GM18951 (cell line): Measurements from ENCODE around the gene SIPA1.

ENCODE experiments used
- POLR2A ChIP-seq: IDR thresholded peaks from 4 replicates; pipeline ENCODE4 v1.6.1; 2011; ENCODE audit warnings: mild to moderate bottlenecking; ENCODE audit not compliant: insufficient read length, insufficient read depth; ENCODE audit errors: extremely low read depth
- in situ Hi-C: fragments of 300-500 bp; cut with MboI; formaldehyde crosslinking; loops from one replicate; pipeline ENCODE4 v1.12.0; 2022; ENCODE audit warnings: low sequenced_read_pairs, mixed read lengths, inconsistent platforms; ENCODE audit not compliant: unreplicated experiment

Gene SIPA1

DNA sequence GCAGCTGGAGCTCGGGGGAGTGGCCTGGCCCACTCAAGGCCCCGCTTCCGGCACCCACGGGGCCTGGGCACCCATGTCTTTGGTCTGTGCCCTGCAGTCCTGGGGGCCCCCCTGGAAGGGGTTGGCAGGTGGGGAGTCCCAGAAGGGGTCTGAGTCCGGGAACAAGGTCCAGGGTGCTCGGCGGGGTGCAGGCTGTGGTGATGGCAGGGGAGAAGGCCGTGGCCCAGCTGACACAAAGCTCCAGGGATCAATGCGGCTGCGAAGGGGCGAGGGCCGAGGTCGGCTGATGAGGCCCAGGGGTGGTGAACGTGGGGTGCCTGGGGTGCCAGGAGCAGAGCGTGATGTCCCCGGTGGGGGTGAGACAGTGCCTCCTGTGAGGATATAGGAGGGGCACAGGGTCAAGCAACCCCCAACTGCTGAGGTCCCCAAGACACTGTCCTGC is 39.6 kb upstream of the SIPA1 start:
- no peak for TF ChIP-seq POLR2A
- in situ Hi-C loops, result no loop called here

DNA sequence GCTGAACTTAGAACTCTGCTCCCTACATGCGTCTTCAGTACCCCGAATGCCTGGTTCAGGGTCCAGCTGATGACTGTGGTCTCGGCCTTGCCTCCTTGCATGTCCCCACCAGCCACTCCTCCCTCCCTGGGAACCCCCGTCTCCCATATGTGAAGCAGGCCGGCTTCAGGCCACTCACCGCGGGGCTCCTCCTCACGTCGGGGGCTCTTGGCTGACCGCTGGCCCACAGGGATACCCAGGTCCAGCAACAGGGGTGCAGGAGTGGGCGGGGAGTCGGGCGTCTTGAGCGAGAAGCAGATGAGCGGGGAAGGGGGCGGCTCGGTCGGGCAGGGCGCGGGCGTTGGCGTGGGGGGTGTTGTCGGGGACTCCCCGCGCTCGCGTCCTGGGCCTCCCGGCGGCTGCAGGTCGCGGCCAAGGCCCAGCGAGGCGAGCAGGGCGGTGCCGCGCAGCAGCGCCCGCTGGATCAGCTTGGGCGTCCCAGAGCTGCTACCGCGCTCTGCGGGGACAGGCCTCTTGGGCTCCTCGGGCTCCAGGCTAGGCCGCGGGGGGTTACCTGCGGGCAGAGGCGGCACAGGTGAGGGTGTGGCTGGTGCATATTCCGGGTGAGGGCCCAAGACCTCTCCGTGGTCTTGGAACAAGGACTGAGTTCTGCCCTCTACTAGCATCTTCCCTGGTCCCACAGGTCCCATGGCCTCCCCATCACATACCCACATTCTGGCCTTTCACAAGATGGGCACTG is 38.5 kb upstream of the SIPA1 start:
- TF ChIP-seq POLR2A, result no peak
- in situ Hi-C loops, result no loop called here

- TF ChIP-seq POLR2A, result no peak
- in situ Hi-C loops, result no loop called here
Observed at GRCh38 chr11:65599955-65600246, 38.0 kb upstream of the SIPA1 start.

DNA sequence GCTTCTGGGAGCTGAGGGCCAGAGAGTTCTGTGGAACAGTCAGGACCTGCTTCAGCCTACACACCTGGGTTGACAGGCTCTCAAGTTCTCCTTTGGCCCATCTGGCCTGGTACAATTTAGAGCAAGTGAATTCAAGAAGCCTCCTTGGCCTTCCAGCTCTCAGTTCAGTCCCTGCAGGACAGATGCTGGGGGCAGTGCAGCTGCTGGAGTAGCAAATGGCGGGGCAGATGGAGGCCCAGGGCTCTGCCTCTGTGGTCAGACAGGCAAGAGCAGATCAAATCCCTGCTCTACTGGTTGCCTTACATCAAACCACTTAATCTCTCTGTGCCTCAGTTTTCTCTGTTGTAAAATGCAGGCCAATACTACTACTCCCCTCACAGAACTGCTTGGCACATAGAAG is 33.6 kb upstream of the SIPA1 start:
- in situ Hi-C loops, result no loop called here
- TF ChIP-seq POLR2A, result no peak

- in situ Hi-C loops, result no loop called here
- TF ChIP-seq POLR2A, result no peak
Observed at GRCh38 chr11:65606876-65607613, 30.9 kb upstream of the SIPA1 start.

DNA sequence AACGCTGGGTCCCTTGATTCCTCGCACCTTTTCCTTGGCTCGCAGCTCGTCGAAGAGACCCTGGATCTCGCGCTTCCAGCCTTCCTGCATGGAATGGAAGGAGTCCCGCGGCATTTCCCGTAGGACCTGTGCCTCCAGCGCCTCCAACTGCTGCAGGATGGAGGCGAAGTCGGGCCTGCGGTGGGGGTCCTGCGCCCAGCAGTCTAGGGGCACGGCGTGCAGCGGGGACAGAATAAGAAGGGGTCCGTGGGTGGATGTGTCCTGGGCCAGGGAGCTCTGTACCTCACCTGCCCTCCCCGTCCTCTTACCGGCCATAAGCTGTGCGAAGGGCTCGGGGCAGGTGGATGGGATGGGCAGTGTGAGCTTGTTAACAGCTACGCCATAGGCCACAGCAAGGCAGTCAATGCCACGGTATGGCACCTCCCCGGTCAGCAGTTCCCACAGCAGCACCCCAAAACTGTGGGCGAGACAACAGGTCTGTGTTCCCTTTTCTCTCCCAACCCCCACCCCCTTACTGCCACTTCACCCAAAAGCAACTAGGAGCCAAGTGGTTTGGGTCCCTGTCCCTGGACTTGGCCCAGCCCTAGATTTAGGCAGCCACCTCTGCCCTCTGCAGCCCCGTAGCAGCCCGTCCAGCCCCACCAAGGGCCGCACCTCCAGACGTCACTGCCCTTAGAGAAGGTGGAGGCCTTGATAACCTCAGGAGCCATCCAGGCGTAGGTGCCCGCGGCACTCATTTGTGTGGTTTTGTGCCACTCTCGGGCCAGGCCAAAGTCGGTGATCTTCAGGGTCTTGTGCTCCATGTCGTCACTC is 30.1 kb upstream of the SIPA1 start:
- no peak for TF ChIP-seq POLR2A
- in situ Hi-C loops, result no loop called here

DNA sequence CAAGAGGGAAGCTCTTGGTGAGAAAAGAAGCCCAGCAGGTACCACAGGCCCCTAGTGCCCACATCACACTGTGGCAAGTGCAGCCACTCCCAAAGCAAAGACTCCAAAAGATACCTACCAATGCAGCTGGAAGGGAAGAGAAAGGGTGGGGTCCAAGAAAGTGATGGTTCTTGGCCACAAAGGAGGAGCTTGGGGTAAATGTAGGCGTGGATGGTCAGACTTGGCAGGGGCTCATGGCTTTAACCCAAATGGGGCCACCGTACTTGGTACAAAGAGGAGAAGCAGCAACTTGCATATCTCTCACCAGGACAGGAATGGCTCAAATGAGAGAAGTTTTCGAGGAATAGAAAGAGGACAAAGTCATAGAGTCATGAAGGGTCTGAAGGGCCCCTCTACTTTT is 28.7 kb upstream of the SIPA1 start:
- TF ChIP-seq POLR2A, result no peak
- in situ Hi-C loops, result no loop called here

DNA sequence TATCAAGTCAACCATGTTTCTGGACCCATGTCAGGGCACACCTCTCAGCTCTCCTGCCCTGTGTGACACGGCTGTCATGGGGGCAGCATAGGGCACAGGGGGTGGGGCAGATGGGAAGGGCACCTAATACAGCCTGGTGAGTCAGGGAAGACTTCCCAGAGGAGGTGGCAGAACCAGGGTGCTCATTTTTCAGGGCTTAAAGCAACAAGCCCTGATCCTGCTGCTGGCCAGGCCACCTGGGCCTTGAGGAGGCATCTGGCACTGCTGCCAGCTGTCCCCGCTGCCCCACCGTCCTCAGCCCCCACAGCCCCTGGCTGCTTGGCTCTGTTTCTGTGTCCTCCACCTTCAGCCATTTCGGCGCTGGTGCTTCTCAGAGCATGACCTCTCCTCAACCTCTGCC is 28.2 kb upstream of the SIPA1 start:
- TF ChIP-seq POLR2A, result no peak
- in situ Hi-C loops, result no loop called here

- no peak for TF ChIP-seq POLR2A
Observed at GRCh38 chr11:65610404-65610803, 27.5 kb upstream of the SIPA1 start.

DNA sequence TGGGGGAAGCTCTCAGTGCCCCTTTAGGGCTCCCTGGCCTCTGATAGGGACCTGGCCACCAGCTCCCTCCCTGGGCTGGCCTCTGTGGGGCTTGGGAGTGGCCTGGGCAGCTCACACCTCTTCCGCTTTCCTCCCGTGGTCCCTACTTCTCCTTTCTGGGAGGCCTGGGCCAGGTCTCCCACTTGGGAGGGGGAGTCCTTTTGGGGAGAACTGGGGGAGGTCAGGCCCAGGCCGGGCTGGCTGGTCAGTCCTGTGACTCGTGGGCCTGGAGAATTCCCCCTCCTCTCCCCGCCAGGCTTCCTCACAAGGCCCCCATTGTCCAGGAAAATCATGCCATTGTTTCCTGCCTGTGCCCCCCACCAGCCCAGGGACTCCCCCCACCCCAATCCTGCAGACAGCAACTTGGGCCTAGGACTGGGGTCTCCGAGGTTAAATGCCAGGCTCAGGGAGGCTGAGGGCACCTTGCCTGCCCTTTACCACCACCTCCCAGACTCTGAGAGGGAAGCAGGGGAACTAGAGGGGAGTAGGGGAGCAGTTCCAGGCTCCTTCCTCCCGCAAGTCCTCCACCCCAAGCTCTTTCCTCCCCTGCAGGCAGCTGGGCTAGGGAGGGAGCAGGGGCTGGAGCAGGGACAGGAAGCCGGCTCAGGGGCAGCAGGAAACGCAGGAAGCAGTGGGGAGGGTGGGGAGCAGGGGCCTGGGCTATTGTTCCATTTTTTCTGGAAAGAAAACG is 26.7 kb upstream of the SIPA1 start:
- TF ChIP-seq POLR2A, result no peak
- in situ Hi-C loops, result no loop called here

More at GRCh38 chr11:65610404-65610803, 27.5 kb upstream of the SIPA1 start:
- in situ Hi-C loops, result no loop called here

DNA sequence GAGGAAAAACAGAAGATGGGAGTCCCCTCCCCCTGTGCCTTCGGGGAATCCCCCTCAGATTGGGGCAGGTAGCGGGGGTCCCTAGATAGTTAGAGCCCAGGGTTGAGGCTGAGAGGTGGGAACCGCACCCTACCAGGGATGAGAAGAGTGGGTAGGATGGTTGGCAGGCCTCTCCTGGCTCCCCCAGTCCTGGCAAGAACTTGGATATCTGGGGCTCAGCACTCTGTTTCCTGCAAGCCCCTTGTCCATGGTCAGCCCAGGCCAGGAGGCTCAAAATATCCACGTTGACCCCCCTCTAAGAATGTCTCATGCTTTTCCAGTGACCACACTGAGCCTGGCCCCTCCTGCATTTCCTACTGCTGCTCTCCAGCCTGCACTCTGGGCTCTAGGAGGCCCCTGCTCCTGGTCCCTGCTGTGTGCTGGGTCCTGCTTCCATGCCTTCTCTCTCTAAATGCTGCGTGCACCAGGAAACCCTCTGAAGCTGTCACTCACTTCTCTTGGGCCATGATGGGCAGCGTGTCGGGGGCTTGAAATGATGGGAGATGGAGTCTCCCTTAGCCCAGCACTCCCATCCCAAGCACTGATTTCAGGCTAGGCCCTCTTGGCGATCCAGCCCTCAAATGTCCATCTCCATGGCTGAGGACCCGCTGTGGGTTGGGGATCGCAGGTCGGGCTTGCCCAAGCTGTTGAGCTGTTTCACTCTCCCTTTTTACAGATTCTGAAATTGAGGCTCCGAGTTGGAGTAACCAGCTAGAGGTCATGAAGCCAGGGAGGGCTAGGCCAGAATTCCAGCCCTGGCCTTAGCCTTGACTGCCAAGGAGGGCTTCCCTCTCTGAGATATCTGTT is 25.9 kb upstream of the SIPA1 start:
- in situ Hi-C loops, result no loop called here

DNA sequence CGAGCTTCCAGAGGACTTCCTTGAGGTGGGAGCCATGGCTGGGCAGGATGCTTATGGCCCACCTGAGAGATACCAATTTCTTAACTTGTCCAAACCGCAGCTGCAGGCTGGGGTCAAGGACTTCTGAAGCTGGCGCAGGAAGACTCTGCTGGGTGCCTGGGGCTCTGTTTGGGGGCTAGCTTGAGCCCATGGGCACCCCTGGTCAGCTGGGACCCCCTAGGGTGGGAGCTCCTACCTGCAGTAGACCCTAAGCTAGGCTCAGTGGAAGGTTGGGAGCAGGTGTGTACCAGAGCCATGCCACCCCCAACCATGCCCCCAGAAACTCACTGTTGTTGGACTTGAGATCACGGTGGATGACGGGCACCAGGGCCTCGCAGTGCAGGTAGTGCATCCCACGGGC is 25.2 kb upstream of the SIPA1 start:
- in situ Hi-C loops, result no loop called here
- TF ChIP-seq POLR2A, result no peak

More for the DNA sequence above, 25.9 kb upstream of the SIPA1 start:
- TF ChIP-seq POLR2A, result no peak

- peak; percentile 16 for TF ChIP-seq POLR2A
- in situ Hi-C loops, result no loop called here
Observed at GRCh38 chr11:65613091-65613928, 24.6 kb upstream of the SIPA1 start.
